ENCODE results near the gene NGB.
"Not testable (repeated sequence)": the region's sequence is repeated elsewhere in the genome, so short reads cannot be mapped to it uniquely, and the experiment has no call there.

The NGB gene

GRCh38 chr14:77271113-77271710 lies at the start of gene NGB:
Gene NGB (minus strand): TSS chr14:77271206. CDS start chr14:77270937, 269 bp downstream.
- DNase-seq, result no peak

- peak; percentile 73 for DNase-seq
Measured at GRCh38 chr14:77320238-77320935, 49.4 kb upstream of the NGB start, which contains the start of gene POMT2. Gene POMT2 (minus strand): TSS chr14:77320883. CDS start chr14:77320681, 202 bp downstream.

GRCh38 chr14:77319422-77319821 lies 48.4 kb upstream of the NGB start:
- DNase-seq, result no peak

- not testable (repeated sequence) for DNase-seq
Measured at GRCh38 chr14:77318756-77319155, 47.8 kb upstream of the NGB start.

GRCh38 chr14:77318006-77318553 lies 47.1 kb upstream of the NGB start:
- DNase-seq, result no peak

GRCh38 chr14:77316872-77317301 lies 45.9 kb upstream of the NGB start:
- no peak for DNase-seq

GRCh38 chr14:77316195-77316505 lies 45.1 kb upstream of the NGB start:
- DNase-seq, result no peak

GRCh38 chr14:77314539-77315457 lies 43.8 kb upstream of the NGB start:
- no peak for DNase-seq

GRCh38 chr14:77314043-77314442 lies 43.0 kb upstream of the NGB start:
- peak; percentile 59 for DNase-seq

- DNase-seq, result no peak
Measured at GRCh38 chr14:77313371-77313770, 42.4 kb upstream of the NGB start.

- no peak for DNase-seq
Measured at GRCh38 chr14:77311217-77311616, 40.2 kb upstream of the NGB start.

- no peak for DNase-seq
Measured at GRCh38 chr14:77310026-77310425, 39.0 kb upstream of the NGB start.

- DNase-seq, result no peak
Measured at GRCh38 chr14:77309131-77309530, 38.1 kb upstream of the NGB start.

- no peak for DNase-seq
Measured at GRCh38 chr14:77306851-77307496, 36.0 kb upstream of the NGB start.

GRCh38 chr14:77306416-77306815 lies 35.4 kb upstream of the NGB start:
- no peak for DNase-seq

GRCh38 chr14:77305696-77306095 lies 34.7 kb upstream of the NGB start:
- DNase-seq, result no peak

GRCh38 chr14:77303417-77304156 lies 32.6 kb upstream of the NGB start:
- DNase-seq, result peak; percentile 76

- no peak for DNase-seq
Measured at GRCh38 chr14:77302926-77303325, 31.9 kb upstream of the NGB start.

GRCh38 chr14:77301103-77301502 lies 30.1 kb upstream of the NGB start:
- DNase-seq, result no peak

GRCh38 chr14:77299771-77300170 lies 28.8 kb upstream of the NGB start:
- no peak for DNase-seq

GRCh38 chr14:77296906-77297305 lies 25.9 kb upstream of the NGB start:
- no peak for DNase-seq

GRCh38 chr14:77296155-77296554 lies 25.1 kb upstream of the NGB start:
- no peak for DNase-seq
